T follicular helper cell (primary cell): ENCODE measurements around the gene EPHB2.

Experiments used
- DNase-seq: peaks from one replicate; pipeline ENCODE4 v3.0.0-alpha.2; 2020; ENCODE audit warnings: low read depth

Gene EPHB2

GRCh38 chr1:22860883-22861385, 150.3 kb downstream of the EPHB2 start:
- DNase-seq: no peak

- DNase-seq: no peak
Observed at GRCh38 chr1:22861764-22862440, 151.3 kb downstream of the EPHB2 start.

- DNase-seq: no peak
Observed at GRCh38 chr1:22862752-22863151, 152.1 kb downstream of the EPHB2 start.

DNA sequence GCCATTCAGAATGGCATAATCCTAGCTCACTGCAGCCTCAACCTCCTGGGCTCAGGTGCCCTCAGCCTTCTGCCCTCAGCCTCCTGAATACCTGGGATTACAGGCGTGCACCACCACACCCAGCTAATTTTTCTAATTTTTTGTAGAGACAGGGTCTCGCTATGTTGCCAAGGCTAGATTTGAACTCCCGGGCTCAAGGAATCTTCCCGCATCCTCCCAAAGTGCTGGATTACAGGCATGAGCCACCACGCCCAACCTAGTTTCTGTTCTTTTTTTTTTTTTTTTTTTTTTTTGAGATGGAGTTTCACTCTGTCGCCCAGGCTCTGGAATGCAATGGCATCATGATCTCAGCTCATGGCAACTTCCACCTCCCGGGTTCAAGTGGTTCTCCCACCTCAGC, 153.1 kb downstream of the EPHB2 start:
- DNase-seq: no peak

GRCh38 chr1:22864886-22865285, 154.2 kb downstream of the EPHB2 start:
- no peak for DNase-seq

DNA sequence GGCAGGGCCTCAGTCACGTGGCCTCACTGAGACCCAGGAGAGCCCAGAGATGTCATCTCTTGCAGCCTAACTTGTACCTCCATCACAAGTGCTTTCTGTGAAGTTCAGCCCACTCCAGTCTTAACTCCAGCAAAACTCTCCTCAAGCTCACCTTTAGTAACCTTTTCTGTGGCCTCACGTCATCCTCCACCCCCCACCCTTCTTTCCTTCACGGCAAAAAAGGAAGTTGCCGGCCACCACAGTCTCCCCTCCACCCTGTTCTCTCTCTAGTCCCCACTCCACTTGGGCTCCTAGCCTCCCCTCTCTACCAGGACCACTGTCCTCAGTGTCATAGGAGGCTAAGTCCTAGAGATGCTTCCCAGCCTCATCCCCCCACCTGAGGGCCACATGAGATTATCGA, 155.1 kb downstream of the EPHB2 start:
- DNase-seq: no peak

- no peak for DNase-seq
Observed at GRCh38 chr1:22866868-22867267, 156.2 kb downstream of the EPHB2 start.

GRCh38 chr1:22868331-22868730, 157.7 kb downstream of the EPHB2 start:
- no peak for DNase-seq

DNA sequence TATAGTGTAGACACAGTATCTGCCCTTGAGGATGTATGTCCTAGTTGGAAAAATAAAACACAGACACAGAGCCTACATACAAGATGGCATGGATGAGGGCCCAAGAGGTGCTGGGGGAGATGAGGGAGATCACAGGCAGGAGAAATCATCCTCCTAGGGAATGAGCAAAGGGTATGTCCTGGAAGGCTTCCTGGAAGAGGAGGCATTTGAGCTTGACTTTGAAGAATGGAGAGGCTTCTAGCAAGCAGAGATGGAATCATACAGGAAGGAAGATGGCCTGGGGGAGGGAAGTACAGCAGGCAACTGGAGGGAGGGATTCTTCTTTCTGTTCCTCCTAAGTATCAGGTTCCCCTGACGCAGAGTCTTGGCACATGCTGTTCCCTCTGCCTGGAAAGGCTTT, 158.7 kb downstream of the EPHB2 start:
- DNase-seq: no peak

- DNase-seq: no peak
Observed at GRCh38 chr1:22870201-22870871, 159.7 kb downstream of the EPHB2 start.

GRCh38 chr1:22872981-22873664, 162.5 kb downstream of the EPHB2 start:
- DNase-seq: no peak

- no peak for DNase-seq
Observed at GRCh38 chr1:22874785-22875184, 164.1 kb downstream of the EPHB2 start.

DNA sequence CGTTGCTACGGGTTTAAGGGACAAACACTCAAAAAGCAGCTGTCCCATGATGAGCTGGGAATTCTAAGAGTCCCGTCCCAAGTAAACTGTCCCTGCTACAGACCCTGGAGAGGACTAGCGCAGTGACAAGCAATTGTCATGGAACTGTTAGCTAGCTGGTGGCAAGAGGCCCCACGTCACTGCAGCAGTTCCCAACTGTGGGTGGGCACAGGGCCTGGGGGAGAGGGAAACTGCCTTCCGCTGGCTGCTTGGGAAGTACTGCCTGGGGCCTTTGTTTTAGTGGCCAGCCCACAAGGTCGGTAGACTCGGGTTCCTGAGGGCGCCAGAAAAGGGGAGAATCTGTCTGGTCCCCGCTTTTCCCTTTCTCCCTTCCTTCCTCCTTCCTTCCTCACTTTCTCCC, 164.6 kb downstream of the EPHB2 start:
- DNase-seq: no peak

DNA sequence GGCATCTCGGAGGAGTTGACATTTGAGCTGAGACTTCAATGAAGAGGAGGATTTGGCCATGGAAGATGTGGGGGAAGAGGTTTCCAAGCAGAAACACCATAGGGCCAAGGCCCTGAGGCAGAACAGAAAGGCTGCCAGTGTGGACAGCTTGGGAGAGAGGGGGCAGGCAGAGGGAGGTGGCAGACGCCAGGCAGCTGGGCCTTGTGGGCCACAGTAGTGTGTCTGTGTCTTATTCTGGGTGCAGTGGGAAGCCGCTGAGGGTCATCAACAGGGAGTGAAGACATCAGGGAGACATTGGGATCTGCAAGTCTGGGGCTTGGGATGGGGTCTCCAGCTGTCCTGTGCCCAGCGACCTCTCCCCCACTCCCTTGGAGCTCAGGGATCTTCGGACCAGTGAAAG, 165.2 kb downstream of the EPHB2 start:
- no peak for DNase-seq

DNA sequence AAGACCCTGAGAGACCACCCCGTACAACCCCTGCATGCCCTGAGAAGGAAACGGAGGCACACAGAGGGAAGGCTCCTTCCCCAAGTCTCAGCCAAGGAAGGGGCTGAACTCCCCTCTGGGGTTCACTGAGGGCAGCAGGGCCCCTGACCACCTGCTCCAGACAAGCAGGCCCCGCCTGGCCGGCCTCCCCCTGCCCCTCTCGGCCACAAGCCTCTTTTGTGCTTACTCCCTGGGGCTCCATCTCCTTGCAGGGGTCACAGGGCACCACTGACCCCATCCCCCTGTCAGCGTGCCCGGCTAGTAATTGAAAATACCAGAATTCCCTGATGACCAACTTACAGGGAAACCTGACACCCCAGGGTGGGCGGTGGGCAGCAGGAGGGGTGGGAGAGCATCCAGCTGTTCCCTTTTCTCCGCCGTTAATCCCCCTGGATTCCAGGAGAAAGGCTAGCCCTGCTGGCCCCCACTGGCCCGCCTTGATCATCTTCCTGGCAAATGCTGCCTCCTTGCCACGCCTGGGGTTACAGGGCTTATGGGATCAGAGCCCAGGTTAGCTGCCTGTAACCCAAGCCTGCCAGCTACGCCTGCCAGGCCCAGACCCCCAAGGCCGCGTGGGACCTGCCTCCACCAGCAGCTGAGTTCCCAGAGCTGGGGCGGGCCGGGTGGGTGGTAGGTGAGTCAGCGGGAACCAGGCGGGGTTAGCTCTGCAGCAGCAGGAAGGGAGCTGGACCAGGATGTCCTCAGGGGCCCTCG, 165.9 kb downstream of the EPHB2 start:
- no peak for DNase-seq

GRCh38 chr1:22877112-22877915, 166.7 kb downstream of the EPHB2 start:
- no peak for DNase-seq

- no peak for DNase-seq
Observed at GRCh38 chr1:22877980-22878379, 167.3 kb downstream of the EPHB2 start.

DNA sequence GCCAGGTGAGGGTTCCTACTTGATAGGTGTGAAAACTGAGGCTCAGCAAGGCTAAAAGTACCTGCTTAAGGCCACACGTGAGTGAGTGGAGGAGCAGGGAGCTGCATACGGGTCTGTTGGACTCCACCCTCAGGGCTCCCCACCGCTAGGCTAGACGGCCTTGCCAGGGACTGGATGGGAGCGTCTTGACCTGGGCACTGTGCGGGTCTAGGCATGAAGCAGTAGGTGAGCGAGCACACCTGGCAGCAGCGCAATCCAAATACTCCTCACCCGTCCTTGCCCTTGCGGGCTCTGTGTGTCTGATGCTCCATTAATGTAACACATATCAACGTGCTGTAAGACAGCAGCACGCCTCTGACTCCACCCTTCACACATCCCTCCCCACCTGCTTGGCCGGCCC, 168.0 kb downstream of the EPHB2 start:
- DNase-seq: no peak

DNA sequence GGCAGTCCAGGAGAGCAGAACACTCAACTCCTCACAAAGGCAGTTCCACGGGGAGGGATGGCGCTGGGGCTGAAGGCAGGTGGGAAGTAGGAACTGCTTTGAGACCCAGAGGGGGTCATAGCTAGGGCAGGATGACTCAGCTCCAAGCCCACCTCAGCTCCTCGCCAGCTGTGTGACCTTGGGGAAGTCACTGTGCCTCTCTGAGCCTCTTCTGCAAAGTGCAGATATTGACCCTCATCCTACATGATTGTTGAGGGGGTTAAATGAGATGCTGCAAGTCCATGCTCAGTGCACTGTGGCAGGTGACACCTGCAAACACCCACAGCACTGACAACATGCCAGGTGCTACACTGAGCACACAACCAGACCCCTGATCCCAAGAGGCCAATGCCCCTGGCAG, 168.8 kb downstream of the EPHB2 start:
- no peak for DNase-seq

DNA sequence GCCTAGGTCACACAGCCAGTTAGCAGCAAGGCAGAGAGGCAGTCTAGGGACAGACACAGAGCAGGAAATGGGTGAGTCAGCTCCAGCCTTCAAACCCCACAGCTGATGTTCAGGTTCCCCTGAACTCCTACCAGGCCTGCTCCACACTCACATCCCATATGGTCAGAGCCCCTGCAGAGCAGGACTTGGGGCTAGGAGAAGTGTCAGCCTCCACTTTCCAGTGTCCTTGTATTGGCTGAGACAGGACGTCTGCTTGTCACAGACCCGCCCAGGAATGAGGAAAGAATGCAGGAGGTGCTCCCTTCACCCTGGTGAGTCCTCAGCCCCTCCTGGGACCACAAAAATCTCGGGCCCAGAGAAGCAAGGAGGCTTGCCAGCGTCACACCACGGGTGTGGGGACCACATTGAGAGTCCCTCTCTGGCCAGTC, 169.5 kb downstream of the EPHB2 start:
- DNase-seq: no peak

DNA sequence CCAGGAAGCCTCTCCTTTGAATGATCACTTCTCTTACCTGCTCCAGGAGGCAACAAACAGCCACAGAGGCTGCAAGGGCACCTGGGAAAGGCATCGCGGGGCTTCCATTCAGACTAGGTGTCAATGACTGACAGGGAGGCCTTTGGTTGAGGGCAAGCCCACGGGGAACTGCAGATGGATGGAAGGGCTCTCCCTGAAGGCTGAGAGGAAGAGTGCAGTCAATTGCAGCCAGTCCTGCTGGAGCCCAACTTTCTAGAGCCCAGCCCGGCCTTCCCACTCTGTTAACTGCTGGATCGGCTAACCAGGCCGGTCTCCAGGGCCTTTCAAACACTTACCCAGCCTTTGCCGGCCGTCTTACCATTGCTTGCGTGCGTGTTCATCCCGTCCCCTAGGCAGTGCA, 172.8 kb downstream of the EPHB2 start:
- DNase-seq: no peak
